ENCODE measurements around the gene AP1S3. TPM values are rescaled to one million over a fixed set of nuclear protein-coding genes. Genes with fewer than 3 reads are reported as not detected.
"Not testable (repeated sequence)": the region's sequence is repeated elsewhere in the genome, so short reads cannot be mapped to it uniquely, and the experiment has no call there.

AP1S3 gene
- polyA plus RNA-seq, 1 donor, result 6.3 TPM

- Histone ChIP-seq H3K4me1 (ENCODE audit: control insufficient read depth, insufficient read depth, low read length) (no peaks in the 10 kb centered on the region), H3K27me3 (ENCODE audit: control insufficient read depth, insufficient read depth, low read length) (no peaks in the 10 kb centered on the region), H3K9me3 (ENCODE audit: control insufficient read depth, low read depth, low read length) (no peaks in the 10 kb centered on the region), H3K27ac (ENCODE audit: low read length) (no peak overlapping the region), H3K36me3 (ENCODE audit: control insufficient read depth, insufficient read depth, low read length) (no peaks in the 10 kb centered on the region), H3K4me3 (ENCODE audit: low read length) (no peak overlapping the region)
- DNase-seq, result no peak
- no CpG with 5 or more reads among the region's 6 CpGs for WGBS (ENCODE audit: insufficient coverage, low lambda C conversion rate)
Measured at GRCh38 chr2:223828314-223828713, 9.1 kb downstream of the AP1S3 start.

GRCh38 chr2:223826995-223827394 is 10.4 kb downstream of the AP1S3 start:
- no peaks in the 10 kb centered on the region for H3K27me3 ChIP-seq (ENCODE audit: control insufficient read depth, insufficient read depth, low read length)
- H3K9me3 ChIP-seq (ENCODE audit: control insufficient read depth, low read depth, low read length), result no peaks in the 10 kb centered on the region
- WGBS (ENCODE audit: insufficient coverage, low lambda C conversion rate), result 0% methylated on average over 1 of the region's 4 CpGs
- H3K27ac ChIP-seq (ENCODE audit: low read length), result no peak overlapping the region
- H3K4me1 ChIP-seq (ENCODE audit: control insufficient read depth, insufficient read depth, low read length), result no peaks in the 10 kb centered on the region
- no peak overlapping the region for H3K4me3 ChIP-seq (ENCODE audit: low read length)
- no peaks in the 10 kb centered on the region for H3K36me3 ChIP-seq (ENCODE audit: control insufficient read depth, insufficient read depth, low read length)
- peak in 1 of 2 donors; percentile 23 for DNase-seq

- Histone ChIP-seq H3K4me3 (ENCODE audit: low read length) (no peak overlapping the region), H3K27me3 (ENCODE audit: control insufficient read depth, insufficient read depth, low read length) (no peaks in the 10 kb centered on the region), H3K36me3 (ENCODE audit: control insufficient read depth, insufficient read depth, low read length) (no peaks in the 10 kb centered on the region), H3K9me3 (ENCODE audit: control insufficient read depth, low read depth, low read length) (no peaks in the 10 kb centered on the region), H3K4me1 (ENCODE audit: control insufficient read depth, insufficient read depth, low read length) (no peaks in the 10 kb centered on the region), H3K27ac (ENCODE audit: low read length) (no peak overlapping the region)
- no CpG with 5 or more reads among the region's 8 CpGs for WGBS (ENCODE audit: insufficient coverage, low lambda C conversion rate)
- DNase-seq, result no peak
Measured at GRCh38 chr2:223824301-223824700, 13.1 kb downstream of the AP1S3 start.

- Histone ChIP-seq H3K4me1 (ENCODE audit: control insufficient read depth, insufficient read depth, low read length) (no peaks in the 10 kb centered on the region), H3K27me3 (ENCODE audit: control insufficient read depth, insufficient read depth, low read length) (no peaks in the 10 kb centered on the region), H3K4me3 (ENCODE audit: low read length) (no peak overlapping the region), H3K9me3 (ENCODE audit: control insufficient read depth, low read depth, low read length) (no peaks in the 10 kb centered on the region), H3K27ac (ENCODE audit: low read length) (no peak overlapping the region), H3K36me3 (ENCODE audit: control insufficient read depth, insufficient read depth, low read length) (no peaks in the 10 kb centered on the region)
- no peak for DNase-seq
Measured at GRCh38 chr2:223822818-223823217, 14.6 kb downstream of the AP1S3 start.

- 80% methylated on average over 1 of the region's 2 CpGs for WGBS (ENCODE audit: insufficient coverage, low lambda C conversion rate)
Measured at GRCh38 chr2:223820549-223820948, 16.8 kb downstream of the AP1S3 start.

DNA sequence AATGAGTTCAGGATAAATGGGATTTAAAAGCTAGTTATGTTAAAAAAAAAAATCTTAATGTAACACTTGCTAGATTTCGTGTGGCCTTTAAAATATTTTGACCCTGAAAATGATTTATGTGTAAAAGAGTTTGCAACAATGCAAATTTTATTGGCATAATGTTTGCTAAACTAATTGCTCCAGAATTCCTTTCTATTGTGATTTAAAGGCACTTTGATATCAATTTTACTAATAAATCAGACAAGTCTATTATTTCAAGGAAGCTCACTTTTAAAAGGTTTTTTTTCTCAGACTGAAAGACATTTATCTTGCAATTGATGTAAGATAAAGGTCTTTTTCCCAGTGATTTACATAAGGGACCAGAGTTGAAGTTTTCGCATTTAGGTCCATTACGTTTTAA is 17.5 kb downstream of the AP1S3 start:
- WGBS (ENCODE audit: insufficient coverage, low lambda C conversion rate), result 95% methylated on average over 3 of the region's 3 CpGs
- H3K27me3 ChIP-seq (ENCODE audit: control insufficient read depth, insufficient read depth, low read length), result no peaks in the 10 kb centered on the region

More at GRCh38 chr2:223820549-223820948, 16.8 kb downstream of the AP1S3 start:
- no peaks in the 10 kb centered on the region for H3K4me1 ChIP-seq (ENCODE audit: control insufficient read depth, insufficient read depth, low read length)
- H3K27ac ChIP-seq (ENCODE audit: low read length), result no peak overlapping the region
- no peak overlapping the region for H3K4me3 ChIP-seq (ENCODE audit: low read length)
- DNase-seq, result no peak
- H3K9me3 ChIP-seq (ENCODE audit: control insufficient read depth, low read depth, low read length), result no peaks in the 10 kb centered on the region
- no peaks in the 10 kb centered on the region for H3K27me3 ChIP-seq (ENCODE audit: control insufficient read depth, insufficient read depth, low read length)
- H3K36me3 ChIP-seq (ENCODE audit: control insufficient read depth, insufficient read depth, low read length), result no peaks in the 10 kb centered on the region

GRCh38 chr2:223815884-223816570 is 21.4 kb downstream of the AP1S3 start:
- no CpG with 5 or more reads among the region's 13 CpGs for WGBS (ENCODE audit: insufficient coverage, low lambda C conversion rate)
- Histone ChIP-seq H3K4me1 (ENCODE audit: control insufficient read depth, insufficient read depth, low read length) (no peaks in the 10 kb centered on the region), H3K36me3 (ENCODE audit: control insufficient read depth, insufficient read depth, low read length) (no peaks in the 10 kb centered on the region), H3K9me3 (ENCODE audit: control insufficient read depth, low read depth, low read length) (no peaks in the 10 kb centered on the region), H3K27ac (ENCODE audit: low read length) (no peak overlapping the region), H3K4me3 (ENCODE audit: low read length) (no peak overlapping the region), H3K27me3 (ENCODE audit: control insufficient read depth, insufficient read depth, low read length) (no peaks in the 10 kb centered on the region)
- no peak for DNase-seq

More for the DNA sequence above, 17.5 kb downstream of the AP1S3 start:
- Histone ChIP-seq H3K4me3 (ENCODE audit: low read length) (no peak overlapping the region), H3K4me1 (ENCODE audit: control insufficient read depth, insufficient read depth, low read length) (no peaks in the 10 kb centered on the region), H3K36me3 (ENCODE audit: control insufficient read depth, insufficient read depth, low read length) (no peaks in the 10 kb centered on the region), H3K27ac (ENCODE audit: low read length) (no peak overlapping the region), H3K9me3 (ENCODE audit: control insufficient read depth, low read depth, low read length) (no peaks in the 10 kb centered on the region)
- no peak for DNase-seq

DNA sequence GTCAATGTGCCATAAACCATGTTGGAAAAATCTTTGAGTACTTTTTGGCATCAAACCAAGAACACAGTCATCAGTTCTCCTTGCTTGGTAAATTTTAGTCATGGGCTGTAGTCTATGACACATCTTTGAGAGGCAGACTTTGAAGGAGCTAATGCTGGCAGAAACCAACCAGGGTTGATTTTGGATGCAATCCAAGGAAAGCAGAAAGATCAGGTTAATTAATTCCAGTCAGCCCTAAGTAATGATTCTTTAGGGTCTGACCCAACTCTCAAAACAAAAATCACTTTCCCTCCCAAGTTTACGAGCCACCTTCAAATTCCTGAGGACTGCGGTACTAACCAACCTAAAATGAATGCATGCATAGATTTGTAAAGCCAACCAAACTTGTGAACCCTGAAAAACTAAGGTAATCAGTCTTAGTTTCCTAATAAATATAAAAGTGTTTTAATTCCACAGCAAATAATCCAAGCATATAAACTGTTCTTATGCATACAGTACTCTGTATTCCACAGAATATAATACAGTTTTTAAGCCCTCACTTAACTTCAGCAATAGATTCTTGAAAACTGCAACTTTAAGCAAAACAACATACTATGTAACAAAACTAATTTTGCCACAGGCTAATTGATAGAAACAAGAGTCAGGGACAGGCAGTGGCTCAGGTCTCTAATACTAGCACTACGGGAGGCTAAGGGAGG is 22.0 kb downstream of the AP1S3 start:
- H3K27ac ChIP-seq (ENCODE audit: low read length), result no peak overlapping the region
- no peak overlapping the region for H3K4me3 ChIP-seq (ENCODE audit: low read length)
- no CpG with 5 or more reads among the region's 3 CpGs for WGBS (ENCODE audit: insufficient coverage, low lambda C conversion rate)
- H3K27me3 ChIP-seq (ENCODE audit: control insufficient read depth, insufficient read depth, low read length), result no peaks in the 10 kb centered on the region
- H3K36me3 ChIP-seq (ENCODE audit: control insufficient read depth, insufficient read depth, low read length), result no peaks in the 10 kb centered on the region
- DNase-seq, result no peak
- no peaks in the 10 kb centered on the region for H3K9me3 ChIP-seq (ENCODE audit: control insufficient read depth, low read depth, low read length)
- H3K4me1 ChIP-seq (ENCODE audit: control insufficient read depth, insufficient read depth, low read length), result no peaks in the 10 kb centered on the region

DNA sequence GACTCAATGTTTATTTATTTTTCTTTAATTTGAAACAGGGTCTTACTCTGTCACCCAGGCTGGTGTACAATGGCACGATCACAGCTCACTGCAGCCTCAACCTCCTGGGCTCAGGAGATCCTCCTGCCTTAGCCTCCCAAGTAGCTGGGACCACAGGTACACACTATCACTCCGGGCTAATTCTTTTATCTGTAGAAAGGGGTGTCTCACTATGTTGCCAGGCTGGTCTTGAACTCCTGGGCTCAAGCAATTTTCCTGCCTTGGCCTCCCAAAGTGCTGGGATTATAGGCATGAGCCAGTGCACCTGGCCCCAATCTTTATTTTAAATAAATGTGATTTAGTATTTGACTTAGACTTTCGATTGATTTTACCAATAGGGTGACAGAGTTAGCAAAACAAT is 22.6 kb downstream of the AP1S3 start:
- WGBS (ENCODE audit: insufficient coverage, low lambda C conversion rate), result no CpG with 5 or more reads among the region's 3 CpGs
- not testable (repeated sequence) for H3K27ac ChIP-seq (ENCODE audit: low read length); H3K36me3 ChIP-seq (ENCODE audit: control insufficient read depth, insufficient read depth, low read length); DNase-seq; H3K27me3 ChIP-seq (ENCODE audit: control insufficient read depth, insufficient read depth, low read length); H3K4me1 ChIP-seq (ENCODE audit: control insufficient read depth, insufficient read depth, low read length); H3K4me3 ChIP-seq (ENCODE audit: low read length); H3K9me3 ChIP-seq (ENCODE audit: control insufficient read depth, low read depth, low read length)

- no peak for DNase-seq
- no peaks in the 10 kb centered on the region for H3K4me1 ChIP-seq (ENCODE audit: control insufficient read depth, insufficient read depth, low read length)
- no peak overlapping the region for H3K4me3 ChIP-seq (ENCODE audit: low read length)
- H3K27ac ChIP-seq (ENCODE audit: low read length), result no peak overlapping the region
- 90% methylated on average over 2 of the region's 2 CpGs for WGBS (ENCODE audit: insufficient coverage, low lambda C conversion rate)
- H3K27me3 ChIP-seq (ENCODE audit: control insufficient read depth, insufficient read depth, low read length), result no peaks in the 10 kb centered on the region
- no peaks in the 10 kb centered on the region for H3K36me3 ChIP-seq (ENCODE audit: control insufficient read depth, insufficient read depth, low read length)
- no peaks in the 10 kb centered on the region for H3K9me3 ChIP-seq (ENCODE audit: control insufficient read depth, low read depth, low read length)
Measured at GRCh38 chr2:223813329-223813728, 24.1 kb downstream of the AP1S3 start.

GRCh38 chr2:223811757-223812156 is 25.6 kb downstream of the AP1S3 start:
- no peaks in the 10 kb centered on the region for H3K27me3 ChIP-seq (ENCODE audit: control insufficient read depth, insufficient read depth, low read length)
- no peak overlapping the region for H3K27ac ChIP-seq (ENCODE audit: low read length)
- WGBS (ENCODE audit: insufficient coverage, low lambda C conversion rate), result no CpG with 5 or more reads among the region's 2 CpGs
- no peaks in the 10 kb centered on the region for H3K9me3 ChIP-seq (ENCODE audit: control insufficient read depth, low read depth, low read length)
- no peaks in the 10 kb centered on the region for H3K36me3 ChIP-seq (ENCODE audit: control insufficient read depth, insufficient read depth, low read length)
- DNase-seq, result no peak
- no peak overlapping the region for H3K4me3 ChIP-seq (ENCODE audit: low read length)
- no peaks in the 10 kb centered on the region for H3K4me1 ChIP-seq (ENCODE audit: control insufficient read depth, insufficient read depth, low read length)

Measured in large intestine (tissue), 3 donors.